HepG2 (cell line): ENCODE data around the gene FCAMR. TPM values are rescaled to one million over a fixed set of nuclear protein-coding genes. Genes with fewer than 3 reads are reported as not detected.

Source experiments
- ATAC-seq: fragments of 200-7000 bp; cut with Tn5 transposase; 3 replicates; pipeline ENCODE4 v1.9.1; 2020; ENCODE audit warnings: mild to moderate bottlenecking, moderate library complexity
- BruUV-seq: library from RNA; stranded (reverse); fragments of 400-500 nt; replicated peaks from 2 replicates; lab custom pipeline; 2021; lab: Mats Ljungman, UMichigan
- CTCF ChIA-PET: fragments of 300-600 bp; formaldehyde crosslinking; extraction: SDS; loops from one replicate; lab custom pipeline; 2021; ENCODE audit warnings: low total read pairs, inconsistent platforms, low intra/inter-chr PET ratio; lab: Yijun Ruan, JAX
- POLR2A ChIA-PET: fragments of 350-600 bp; sonication (Branson Sonifier 250); formaldehyde crosslinking; loops from one replicate; lab custom pipeline; 2020; ENCODE audit warnings: antibody characterized with exemption, inconsistent platforms; lab: Yijun Ruan, JAX
- DNase-seq: peaks from one replicate; pipeline ENCODE4 v3.0.0-alpha.2; 2015; ENCODE audit warnings: low spot score
- FAIRE-seq: peaks from 3 replicates; lab custom pipeline; 2011; peaks lifted over from hg19 to GRCh38; lab: Jason Lieb, UNC
- H2AFZ ChIP-seq: one replicate; pipeline ENCODE4 v1.6.1; 2011; ENCODE audit warnings: low read length, inconsistent platforms
- H3K27ac ChIP-seq: fragments of 300-600 bp; 3 replicates; pipeline ENCODE4 v1.8.0; 2011; ENCODE audit warnings: mixed run types, mild to moderate bottlenecking, mixed read lengths, low read length, inconsistent platforms; ENCODE audit not compliant: insufficient read depth; ENCODE audit errors: extremely low read length
- H3K27me3 ChIP-seq, 2 experiments: fragments of 200-600 bp in 1 of 2; 2 replicates in 1 of 2; 3 replicates in 1 of 2; pipeline versions ENCODE4 v1.6.0 to v1.8.0; 2011; ENCODE audit warnings: low read length in 2 of 2, mild to moderate bottlenecking in 2 of 2, moderate library complexity in 2 of 2, inconsistent platforms in 1 of 2; ENCODE audit not compliant: insufficient read depth in 2 of 2, control insufficient read depth in 1 of 2
- H3K36me3 ChIP-seq, 2 experiments: fragments of 200-600 bp in 1 of 2; replicated peaks in 1 of 2; 2 replicates in 1 of 2; 3 replicates in 1 of 2; pipeline versions ENCODE4 v1.5.1 to v1.8.0; 2011; ENCODE audit warnings: low read length in 2 of 2, inconsistent platforms in 1 of 2; ENCODE audit not compliant: insufficient read depth in 2 of 2, control insufficient read depth in 1 of 2
- H3K4me1 ChIP-seq: 2 replicates; pipeline ENCODE4 v1.5.1; 2012; ENCODE audit warnings: low read length, inconsistent platforms; ENCODE audit not compliant: insufficient read depth
- H3K4me2 ChIP-seq: 2 replicates; pipeline ENCODE4 v1.6.0; 2011; ENCODE audit warnings: low read depth, low read length, inconsistent platforms
- H3K4me3 ChIP-seq, 3 experiments: fragments of 200-600 bp in 1 of 3; sonication (generic), shearing (Covaris generic) in 1 of 3; replicated peaks in 1 of 3; 2 replicates each; pipeline ENCODE4 v1.5.1; 2011 to 2016; ENCODE audit warnings: low read length in 3 of 3, inconsistent platforms in 2 of 3, low read depth in 2 of 3, mild to moderate bottlenecking in 2 of 3, control low read depth in 1 of 3, mixed read lengths in 1 of 3; ENCODE audit not compliant: insufficient read depth in 1 of 3
- H3K79me2 ChIP-seq: one replicate; pipeline ENCODE4 v1.6.1; 2011; ENCODE audit warnings: low read length, inconsistent platforms; ENCODE audit not compliant: insufficient read depth
- H3K9ac ChIP-seq: 2 replicates; pipeline ENCODE4 v1.6.0; 2011; ENCODE audit warnings: mild to moderate bottlenecking, low read depth, low read length, inconsistent platforms; ENCODE audit not compliant: insufficient read depth
- H3K9me3 ChIP-seq: 2 replicates; pipeline ENCODE4 v1.5.1; 2012; ENCODE audit warnings: mild to moderate bottlenecking, low read length
- H4K20me1 ChIP-seq: 2 replicates; pipeline ENCODE4 v1.6.0; 2011; ENCODE audit warnings: inconsistent platforms, mild to moderate bottlenecking, low read length, moderate library complexity; ENCODE audit not compliant: insufficient read depth
- ARID5B ChIP-seq: IDR thresholded peaks from 2 replicates; pipeline ENCODE4 v1.4.0; 2020; ENCODE audit warnings: mild to moderate bottlenecking, missing genetic modification reagents
- HBP1 ChIP-seq: IDR thresholded peaks from 2 replicates; pipeline ENCODE4 v1.6.1; 2016; ENCODE audit warnings: low read depth, control low read depth
- HMGXB4 ChIP-seq, 2 experiments: sonication (generic) in 1 of 2; formaldehyde crosslinking in 1 of 2; IDR thresholded peaks; 2 replicates each; pipeline versions ENCODE4 v1.4.0 to v1.6.1; 2018 to 2020; ENCODE audit warnings: missing genetic modification reagents in 2 of 2, borderline replicate concordance in 1 of 2, low read depth in 1 of 2, mild to moderate bottlenecking in 1 of 2, missing biosample characterization in 1 of 2
- KLF16 ChIP-seq, 2 experiments: sonication (generic) in 1 of 2; formaldehyde crosslinking in 1 of 2; IDR thresholded peaks; 2 replicates each; pipeline versions ENCODE4 v1.6.1 to v1.8.0; 2016 to 2023; ENCODE audit warnings: missing genetic modification reagents in 2 of 2, missing compliant biosample characterization in 1 of 2
- MED1 ChIP-seq: sonication (generic); formaldehyde crosslinking; IDR thresholded peaks from 2 replicates; pipeline ENCODE4 v1.4.0; 2020; ENCODE audit warnings: missing genetic modification reagents
- SYNCRIP ChIP-seq: fragments of 200-400 bp; formaldehyde crosslinking; IDR thresholded peaks from 2 replicates; pipeline ENCODE4 v1.6.1; 2018; ENCODE audit warnings: mild to moderate bottlenecking, low read depth, low read length; ENCODE audit not compliant: insufficient read depth
- ZBTB38 ChIP-seq: sonication (generic); formaldehyde crosslinking; IDR thresholded peaks from 2 replicates; pipeline ENCODE4 v1.5.1; 2020; ENCODE audit warnings: mild to moderate bottlenecking, missing genetic modification reagents
- ZNF430 ChIP-seq: sonication (generic); formaldehyde crosslinking; IDR thresholded peaks from 2 replicates; pipeline ENCODE4 v1.9.0; 2021; ENCODE audit warnings: mild to moderate bottlenecking, missing genetic modification reagents
- ZNF776 ChIP-seq: sonication (generic); formaldehyde crosslinking; IDR thresholded peaks from 2 replicates; pipeline ENCODE4 v1.4.0; 2020; ENCODE audit warnings: mild to moderate bottlenecking, missing genetic modification reagents
- ZNF878 ChIP-seq: sonication (generic); formaldehyde crosslinking; IDR thresholded peaks from 2 replicates; pipeline ENCODE4 v1.8.1; 2023; ENCODE audit warnings: mild to moderate bottlenecking, missing genetic modification reagents, moderate library complexity
- WGBS: methylation state at CpG from one replicate; pipeline ENCODE4 v1.1.6; 2017; ENCODE audit warnings: low lambda C conversion rate; 5-methylcytosine and 5-hydroxymethylcytosine counted together
- in situ Hi-C: cut with HindIII; loops from 2 replicates; pipeline ENCODE4 v1.10.0; 2017; ENCODE audit warnings: low pct_unique_long_range_greater_than_20kb; ENCODE audit not compliant: extremely low pct_ligation_motif_present
- intact Hi-C: fragments of 100-400 bp; cut with micrococcal nuclease; formaldehyde crosslinking; loops from one replicate; pipeline ENCODE4 v1.10.0; 2022; ENCODE audit not compliant: unreplicated experiment
- polyA plus RNA-seq, 8 experiments: library from polyadenylated mRNA; depleted of rRNA in 3 of 8; stranded (reverse) in 7 of 8; unstranded in 1 of 8; fragments of >200 nt; fragmentation: Illumina TruSeq in 4 of 8; extraction: Trizol in 4 of 8; gene quantifications; 2 replicates each; pipeline versions ENCODE4 v1.2.1 to v1.2.3, GENCODE V29; 2011 to 2016; ENCODE audit warnings: low read depth in 4 of 8, missing spikeins in 1 of 8, mixed read lengths in 1 of 8; ENCODE audit not compliant: insufficient read depth in 1 of 8
- total RNA-seq, 5 experiments: library from RNA; depleted of rRNA; stranded (reverse); fragments of >200 nt; fragmentation: Illumina TruSeq; extraction: Trizol; gene quantifications; 2 replicates each; pipeline ENCODE4 v1.2.3, GENCODE V29; 2016; ENCODE audit warnings: low read depth in 1 of 5

The FCAMR gene
- total and polyA plus RNA-seq, 2 of the 13 experiments (the other 11 are each of a cell fraction or from before 2014, with no cell fraction given) = not detected

- no peaks in the 10 kb centered on the region for H4K20me1 ChIP-seq
- no peaks in the 10 kb centered on the region for H3K79me2 ChIP-seq
- FAIRE-seq (no peak), ATAC-seq (no peak), DNase-seq (no peak)
- in situ Hi-C loops (no loop called here), intact Hi-C loops (no loop called here)
- no TSS peak for BruUV-seq
- no peaks in the 10 kb centered on the region for H3K36me3 ChIP-seq
- no peak overlapping the region for H3K9ac ChIP-seq
- ChIA-PET POLR2A (no interaction called here), CTCF (no interaction called here)
- H3K27ac ChIP-seq = no peak overlapping the region
- TF ChIP-seq ARID5B (CRISPR knock-in tag) (no peak), ZNF878 (CRISPR knock-in tag) (no peak), KLF16 (CRISPR knock-in tag; IDR thresholded peaks at IDR 0.05) (no peak), ZNF430 (CRISPR knock-in tag) (no peak), SYNCRIP (no peak), ZNF776 (CRISPR knock-in tag) (no peak), HMGXB4 (CRISPR knock-in tag; IDR thresholded peaks at IDR 0.05; ENCODE audit: borderline replicate concordance in 1 of 2, low read depth in 1 of 2) (no peak), MED1 (CRISPR knock-in tag) (no peak), HBP1 (no peak), ZBTB38 (CRISPR knock-in tag) (no peak)
- H3K4me3 ChIP-seq = no peak overlapping the region
- H2AFZ ChIP-seq = no peak overlapping the region
- no peaks in the 10 kb centered on the region for H3K9me3 ChIP-seq
- 0 out of 5 replicates have a peak, but pooled peaks cover 0 to 2% of the 10 kb centered on the region in 2 experiments for H3K27me3 ChIP-seq
- WGBS = 13% methylated on average over 4 of the region's 5 CpGs
- H3K4me1 ChIP-seq = peaks cover 45% of the 10 kb centered on the region
- no peak overlapping the region for H3K4me2 ChIP-seq
Observed at GRCh38 chr1:207001492-207002245, 31.4 kb upstream of the FCAMR start.
